Chondrocyte (in vitro differentiated cells): ENCODE results near the gene CBLN1. TPM values are rescaled to one million over a fixed set of nuclear protein-coding genes. Genes with fewer than 3 reads are reported as not detected.

Experiments
- DNase-seq: peaks from one replicate; pipeline ENCODE4 v3.0.0; 2021; ENCODE audit warnings: mixed read lengths, low spot score
- H3K27ac Mint-ChIP-seq: one replicate; pipeline ENCODE4 v1.8.0; 2021; ENCODE audit warnings: mild to moderate bottlenecking, moderate library complexity, mixed read lengths; ENCODE audit not compliant: unreplicated experiment
- H3K27me3 Mint-ChIP-seq: 2 replicates; pipeline ENCODE4 v1.8.0; 2021; ENCODE audit warnings: low read depth, mixed read lengths
- H3K36me3 Mint-ChIP-seq: 2 replicates; pipeline ENCODE4 v1.8.0; 2021; ENCODE audit warnings: low read depth, mixed read lengths
- H3K4me1 Mint-ChIP-seq: 2 replicates; pipeline ENCODE4 v1.8.0; 2021; ENCODE audit warnings: low read depth, mild to moderate bottlenecking, mixed read lengths
- H3K4me3 Mint-ChIP-seq: one replicate; pipeline ENCODE4 v1.8.0; 2021; ENCODE audit warnings: mild to moderate bottlenecking, moderate library complexity, mixed read lengths; ENCODE audit not compliant: unreplicated experiment
- H3K9me3 Mint-ChIP-seq: 2 replicates; pipeline ENCODE4 v1.8.0; 2021; ENCODE audit warnings: low read depth, mixed read lengths
- CTCF ChIP-seq: fragments of 200-600 bp; sonication (generic); IDR thresholded peaks from 2 replicates; pipeline ENCODE4 v1.5.0; 2021; ENCODE audit warnings: antibody characterized with exemption, mild to moderate bottlenecking, moderate library complexity
- total RNA-seq: library from RNA; stranded (reverse); gene quantifications from 3 replicates; pipeline ENCODE4 v1.2.1, GENCODE V29; 2021

CBLN1 gene
- total RNA-seq, 1 donor from 2014 or later, result not detected

- no peaks in the 10 kb centered on the region for H3K36me3 Mint-ChIP-seq
- H3K4me3 Mint-ChIP-seq, result no peak overlapping the region
- peaks cover 7% of the 10 kb centered on the region for H3K27me3 Mint-ChIP-seq
- no peak for DNase-seq
- no peak for TF ChIP-seq CTCF
- no peaks in the 10 kb centered on the region for H3K9me3 Mint-ChIP-seq
- H3K27ac Mint-ChIP-seq, result no peak overlapping the region
- no peaks in the 10 kb centered on the region for H3K4me1 Mint-ChIP-seq
Observed at GRCh38 chr16:49262501-49262900, 19.1 kb downstream of the CBLN1 start.

- H3K27me3 Mint-ChIP-seq, result peaks cover 7% of the 10 kb centered on the region
- no peaks in the 10 kb centered on the region for H3K4me1 Mint-ChIP-seq
- H3K9me3 Mint-ChIP-seq, result no peaks in the 10 kb centered on the region
- no peak overlapping the region for H3K4me3 Mint-ChIP-seq
- no peak for TF ChIP-seq CTCF
- no peaks in the 10 kb centered on the region for H3K36me3 Mint-ChIP-seq
- DNase-seq, result no peak
- H3K27ac Mint-ChIP-seq, result no peak overlapping the region
Observed at GRCh38 chr16:49261930-49262329, 19.7 kb downstream of the CBLN1 start.

- Mint-ChIP-seq H3K27me3 (peaks cover 7% of the 10 kb centered on the region), H3K36me3 (no peaks in the 10 kb centered on the region), H3K9me3 (no peaks in the 10 kb centered on the region), H3K4me3 (no peak overlapping the region), H3K4me1 (no peaks in the 10 kb centered on the region), H3K27ac (no peak overlapping the region)
- no peak for TF ChIP-seq CTCF
- DNase-seq, result no peak
Observed at GRCh38 chr16:49260956-49261530, 20.6 kb downstream of the CBLN1 start.

GRCh38 chr16:49260253-49260652 lies 21.4 kb downstream of the CBLN1 start:
- Mint-ChIP-seq H3K4me1 (no peaks in the 10 kb centered on the region), H3K27me3 (peaks cover 7% of the 10 kb centered on the region), H3K27ac (no peak overlapping the region), H3K9me3 (no peaks in the 10 kb centered on the region), H3K36me3 (no peaks in the 10 kb centered on the region), H3K4me3 (no peak overlapping the region)
- no peak for TF ChIP-seq CTCF
- no peak for DNase-seq

GRCh38 chr16:49259330-49259729 lies 22.3 kb downstream of the CBLN1 start:
- TF ChIP-seq CTCF, result no peak
- DNase-seq, result no peak
- Mint-ChIP-seq H3K27ac (no peak overlapping the region), H3K4me3 (no peak overlapping the region), H3K9me3 (no peaks in the 10 kb centered on the region), H3K36me3 (no peaks in the 10 kb centered on the region), H3K4me1 (no peaks in the 10 kb centered on the region), H3K27me3 (peaks cover 7% of the 10 kb centered on the region)
